K562 (cell line): ENCODE results near the gene CFP. TPM values are rescaled to one million over a fixed set of nuclear protein-coding genes. Genes with fewer than 3 reads are reported as not detected.

ENCODE experiments used
- ATAC-seq: fragments of 200-7000 bp; cut with Tn5 transposase; 3 replicates; pipeline ENCODE4 v1.9.1; 2020; ENCODE audit warnings: moderate library complexity
- BruUV-seq: library from RNA; stranded (reverse); fragments of 400-500 nt; replicated peaks from 2 replicates; lab custom pipeline; 2021; lab: Mats Ljungman, UMichigan
- CTCF ChIA-PET: fragments of 300-600 bp; formaldehyde crosslinking; extraction: SDS; loops from one replicate; lab custom pipeline; 2021; ENCODE audit warnings: low intra/inter-chr PET ratio; lab: Yijun Ruan, JAX
- POLR2A ChIA-PET: fragments of 300-600, 350-650 bp; sonication (Branson Sonifier 250); formaldehyde crosslinking; extraction: SDS; loops from one replicate; lab custom pipeline; 2021; ENCODE audit warnings: antibody characterized with exemption, inconsistent platforms; lab: Yijun Ruan, JAX
- DNase-seq, 4 experiments: peaks; one replicate each; pipeline versions ENCODE4 v3.0.0 to v3.0.0-alpha.2; 2011 to 2018; ENCODE audit warnings: low spot score in 3 of 4, mixed read lengths in 3 of 4; ENCODE audit errors: extremely low read depth in 1 of 4
- FAIRE-seq: peaks from 2 replicates; lab custom pipeline; 2011; peaks lifted over from hg19 to GRCh38; lab: Jason Lieb, UNC
- H2AFZ ChIP-seq: 2 replicates; pipeline ENCODE4 v1.6.0; 2011; ENCODE audit warnings: low read depth, low read length, control low read depth, inconsistent platforms
- H3K27ac ChIP-seq: fragments of 200-600 bp; 3 replicates; pipeline ENCODE4 v1.8.0; 2011; ENCODE audit warnings: low read depth, mild to moderate bottlenecking, control low read depth, inconsistent platforms, low read length, moderate library complexity, mixed read lengths; ENCODE audit errors: extremely low read depth
- H3K27me3 ChIP-seq, 2 experiments: fragments of 300-600 bp in 1 of 2; 2 replicates in 1 of 2; 3 replicates in 1 of 2; pipeline versions ENCODE4 v1.6.0 to v1.8.0; 2011; ENCODE audit warnings: inconsistent platforms in 2 of 2, low read length in 2 of 2, mild to moderate bottlenecking in 1 of 2, mixed read lengths in 1 of 2, moderate library complexity in 1 of 2; ENCODE audit not compliant: control insufficient read depth in 2 of 2, insufficient read depth in 2 of 2
- H3K36me3 ChIP-seq: fragments of 300-600 bp; 3 replicates; pipeline ENCODE4 v1.8.0; 2011; ENCODE audit warnings: mild to moderate bottlenecking, low read length, inconsistent platforms; ENCODE audit not compliant: control insufficient read depth, insufficient read depth
- H3K4me1 ChIP-seq, 2 experiments: fragments of 200-600 bp in 1 of 2; replicated peaks in 1 of 2; 2 replicates in 1 of 2; 3 replicates in 1 of 2; pipeline versions ENCODE4 v1.5.1 to v1.8.0; 2011; ENCODE audit warnings: inconsistent platforms in 2 of 2, low read length in 2 of 2, mild to moderate bottlenecking in 1 of 2, mixed read lengths in 1 of 2, moderate library complexity in 1 of 2; ENCODE audit not compliant: control insufficient read depth in 2 of 2, insufficient read depth in 2 of 2
- H3K4me2 ChIP-seq: 2 replicates; pipeline ENCODE4 v1.6.1; 2011; ENCODE audit warnings: low read length, control low read depth, inconsistent platforms, mixed read lengths; ENCODE audit not compliant: insufficient read depth
- H3K4me3 ChIP-seq: fragments of 200-600 bp; sonication (generic), shearing (Covaris generic); 2 replicates; pipeline ENCODE4 v1.5.1; 2016; ENCODE audit warnings: control low read depth, inconsistent platforms
- H3K79me2 ChIP-seq: fragments of 200-600 bp; 3 replicates; pipeline ENCODE4 v1.8.0; 2011; ENCODE audit warnings: low read length, inconsistent platforms; ENCODE audit not compliant: control insufficient read depth, insufficient read depth
- H3K9ac ChIP-seq, 2 experiments: 2 replicates each; pipeline versions ENCODE4 v1.6.0 to v1.6.1; 2011; ENCODE audit warnings: low read depth in 2 of 2, low read length in 2 of 2, control low read depth in 1 of 2, inconsistent platforms in 1 of 2, mild to moderate bottlenecking in 1 of 2, mixed read lengths in 1 of 2; ENCODE audit not compliant: insufficient read depth in 1 of 2
- H3K9me1 ChIP-seq: one replicate; pipeline ENCODE4 v1.6.0; 2011; ENCODE audit warnings: inconsistent platforms, mild to moderate bottlenecking, low read length, moderate library complexity; ENCODE audit not compliant: control insufficient read depth, insufficient read depth
- H3K9me3 ChIP-seq: replicated peaks from 2 replicates; pipeline ENCODE4 v1.5.1; 2011; ENCODE audit warnings: low read depth, low read length, inconsistent platforms; ENCODE audit not compliant: control insufficient read depth, insufficient read depth
- H4K20me1 ChIP-seq: replicated peaks from 2 replicates; pipeline ENCODE4 v1.6.1; 2011; ENCODE audit warnings: low read length, inconsistent platforms, mixed read lengths; ENCODE audit not compliant: control insufficient read depth, insufficient read depth
- CREM ChIP-seq: IDR thresholded peaks from 2 replicates; pipeline ENCODE4 v1.6.1; 2014; ENCODE audit warnings: antibody characterized with exemption, low read depth
- FOXA3 ChIP-seq, 2 experiments: fragments of 450-650 bp in 1 of 2; sonication (generic) in 1 of 2; formaldehyde crosslinking; IDR thresholded peaks in 1 of 2; conservative IDR thresholded peaks in 1 of 2; 2 replicates each; pipeline versions ENCODE4 v1.4.0 to v1.8.0; 2020 to 2022; ENCODE audit warnings: mild to moderate bottlenecking in 2 of 2, missing genetic modification reagents in 1 of 2
- GTF2A2 ChIP-seq: IDR thresholded peaks from 2 replicates; pipeline ENCODE4 v1.6.1; 2016; ENCODE audit warnings: mild to moderate bottlenecking, missing genetic modification characterization, missing compliant biosample characterization
- HMG20A ChIP-seq: fragments of 450-650 bp; formaldehyde crosslinking; conservative IDR thresholded peaks from 2 replicates; pipeline ENCODE4 v1.4.0; 2020; ENCODE audit warnings: mild to moderate bottlenecking, mixed read lengths
- JUND ChIP-seq, 2 experiments: IDR thresholded peaks; 2 replicates in 1 of 2; 3 replicates in 1 of 2; pipeline ENCODE4 v1.6.1; 2011; ENCODE audit warnings: borderline replicate concordance in 2 of 2, low read depth in 2 of 2, low read length in 2 of 2, improper control_type of control experiment in 1 of 2, missing biosample characterization in 1 of 2, missing genetic modification characterization in 1 of 2, missing genetic modification reagents in 1 of 2
- MAZ ChIP-seq, 2 experiments: fragments of 450-650 bp in 1 of 2; sonication (generic) in 1 of 2; formaldehyde crosslinking; IDR thresholded peaks in 1 of 2; conservative IDR thresholded peaks in 1 of 2; 2 replicates each; pipeline versions ENCODE4 v1.4.0 to v1.5.0; 2020; ENCODE audit warnings: mild to moderate bottlenecking in 1 of 2, missing genetic modification reagents in 1 of 2
- MCM7 ChIP-seq, 2 experiments: fragments of 450-650 bp; IDR thresholded peaks; 2 replicates each; pipeline ENCODE4 v1.6.1; 2016 to 2018
- MEF2D ChIP-seq: conservative IDR thresholded peaks from 2 replicates; pipeline ENCODE4 v1.6.1; 2016; ENCODE audit warnings: low read depth, missing genetic modification characterization, missing compliant biosample characterization
- NCOA6 ChIP-seq: fragments of 450-650 bp; IDR thresholded peaks from 2 replicates; pipeline ENCODE4 v1.6.1; 2017; ENCODE audit warnings: mild to moderate bottlenecking
- SRSF9 ChIP-seq: fragments of 200-400 bp; formaldehyde crosslinking; IDR thresholded peaks from 2 replicates; pipeline ENCODE4 v1.6.1; 2017; ENCODE audit warnings: low read depth, low read length, borderline replicate concordance
- TCF7L2 ChIP-seq: fragments of 150-350 bp; IDR thresholded peaks from 2 replicates; pipeline ENCODE4 v1.6.1; 2016; ENCODE audit warnings: low read depth, mild to moderate bottlenecking, low read length, moderate library complexity
- ZNF561 ChIP-seq: fragments of 450-650 bp; formaldehyde crosslinking; conservative IDR thresholded peaks from 2 replicates; pipeline ENCODE4 v1.4.0; 2020; ENCODE audit warnings: mild to moderate bottlenecking, moderate library complexity
- ZNF696 ChIP-seq: fragments of 250-450 bp; sonication (Bioruptor Pico); conservative IDR thresholded peaks from 2 replicates; pipeline ENCODE4 v1.4.0; 2020; ENCODE audit warnings: mild to moderate bottlenecking, moderate library complexity
- WGBS: fragments of 100-300 bp; shearing (Covaris generic); methylation state at CpG from one replicate; pipeline ENCODE4 v1.1.6; 2016; ENCODE audit warnings: low coverage, mixed read lengths; ENCODE audit not compliant: insufficient coverage; ENCODE audit errors: missing lambda C conversion rate; 5-methylcytosine and 5-hydroxymethylcytosine counted together
- in situ Hi-C: fragments of 300-500 bp; cut with MboI; formaldehyde crosslinking; loops from 4 replicates; pipeline ENCODE4 v1.15.0; 2018; ENCODE audit warnings: inconsistent platforms, mixed read lengths
- intact Hi-C: fragments of 100-400 bp; cut with micrococcal nuclease; formaldehyde crosslinking; loops from 2 replicates; pipeline ENCODE4 v1.14.2; 2022
- polyA plus RNA-seq, 8 experiments: library from polyadenylated mRNA; depleted of rRNA in 4 of 8; stranded (reverse) in 5 of 8; unstranded in 3 of 8; fragments of >200 nt; fragmentation: Nextera tagmentation in 2 of 8; fragmentation: Illumina TruSeq in 1 of 8; extraction: Ambion mirVana in 2 of 8; extraction: Trizol in 1 of 8; gene quantifications; 2 replicates each; pipeline versions ENCODE4 v1.2.1 to v1.2.3, GENCODE V29; 2011 to 2014; ENCODE audit warnings: inconsistent platforms in 1 of 8, missing spikeins in 1 of 8
- total RNA-seq, 7 experiments: library from RNA; depleted of rRNA in 6 of 7; stranded (reverse); fragments of >200 nt in 6 of 7; fragmentation: Illumina TruSeq in 2 of 7; extraction: Trizol in 2 of 7; gene quantifications; 2 replicates each; pipeline versions ENCODE4 v1.2.1 to v1.2.3, GENCODE V29; 2011 to 2021; ENCODE audit warnings: low replicate concordance in 1 of 7
- TF ChIP-seq, protein P1 (sequence below): fragments of 450-650 bp; IDR thresholded peaks from 2 replicates; pipeline ENCODE4 v1.7.0; 2016; ENCODE audit warnings: borderline replicate concordance
- TF ChIP-seq, protein P2 (sequence below), 2 experiments: fragments of 450-650 bp; conservative IDR thresholded peaks; 2 replicates each; pipeline ENCODE4 v1.6.1; 2017; ENCODE audit warnings: mild to moderate bottlenecking in 2 of 2, moderate library complexity in 2 of 2
- TF ChIP-seq, protein P3 (sequence below): sonication (generic); formaldehyde crosslinking; IDR thresholded peaks from 2 replicates; pipeline ENCODE4 v1.8.1; 2022; ENCODE audit warnings: missing genetic modification reagents

CFP gene
- total and polyA plus RNA-seq, 9 of the 15 experiments (the other 6 are each of a cell fraction or from before 2014, with no cell fraction given), result 0.18 to 2.0 (median 0.55) TPM

DNA sequence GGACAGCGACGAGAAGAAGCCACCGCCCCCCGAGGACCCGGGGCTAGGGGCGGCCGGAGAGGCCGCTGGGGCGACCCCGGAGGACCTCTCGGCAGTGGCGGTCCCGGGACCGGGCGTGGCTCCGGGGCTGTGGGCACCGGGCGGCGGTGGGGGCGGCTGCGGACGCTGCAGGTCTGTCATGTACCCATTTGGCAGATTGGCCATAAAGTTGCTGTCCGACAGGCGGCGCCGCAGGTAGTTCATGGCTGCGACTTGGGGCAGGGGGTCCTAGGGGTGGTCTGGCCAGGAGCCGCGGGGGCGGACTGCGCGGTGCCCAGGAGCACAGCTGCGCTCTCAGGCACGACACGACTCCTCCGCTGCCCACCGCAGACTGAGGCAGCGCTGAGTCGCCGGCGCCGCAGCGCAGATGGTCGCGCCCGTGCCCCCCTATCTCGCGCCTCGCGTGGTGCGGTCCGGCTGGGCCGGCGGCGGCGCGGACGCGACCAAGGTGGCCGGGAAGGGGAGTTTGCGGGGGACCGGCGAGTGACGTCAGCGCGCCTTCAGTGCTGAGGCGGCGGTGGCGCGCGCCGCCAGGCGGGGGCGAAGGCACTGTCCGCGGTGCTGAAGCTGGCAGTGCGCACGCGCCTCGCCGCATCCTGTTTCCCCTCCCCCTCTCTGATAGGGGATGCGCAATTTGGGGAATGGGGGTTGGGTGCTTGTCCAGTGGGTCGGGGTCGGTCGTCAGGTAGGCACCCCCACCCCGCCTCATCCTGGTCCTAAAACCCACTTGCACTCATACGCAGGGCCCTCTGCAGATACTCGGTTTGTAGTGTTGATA lies 10.0 kb downstream of the CFP start, which contains the start of gene SYN1:
Gene SYN1, minus strand, starts transcription at position 372 of the 817 bp plus-strand sequence. Its CDS starts 129 bp downstream, at position 243.
- peak within 1 kb of the TSS; percentile 74 for H3K4me2 ChIP-seq
- CTCF ChIA-PET, result interaction anchor here (0.5 kb wide), 1 partner anchor 132 kb away, joined by 4 read pairs; no protein-coding TSS in a partner anchor
- no peaks in the 10 kb centered on the region for H3K9me1 ChIP-seq
- H4K20me1 ChIP-seq, result no peaks in the 10 kb centered on the region
- no peak within 1 kb of the TSS for H3K27ac ChIP-seq
- H3K36me3 ChIP-seq, result no peaks in the 10 kb centered on the region
- no peaks in the 10 kb centered on the region for H3K79me2 ChIP-seq
- no TSS peak for BruUV-seq
- peak; percentile 60 for FAIRE-seq
- H3K9me3 ChIP-seq, result no peaks in the 10 kb centered on the region
- DNase-seq, result peak; percentile 91 to 96 (median 94)
- ATAC-seq, result peak; percentile 96
- POLR2A ChIA-PET, result no interaction called here
- in situ Hi-C loops, result no loop called here
- intact Hi-C loops, result loop anchor here (5.0 kb wide), 1 partner anchor 37 kb away; the partner anchor contains the start of gene TIMP1
- H3K27me3 ChIP-seq, result peaks cover 0 to 22% of the 10 kb centered on the region in 2 experiments; a peak in 3 of 5 replicates
- H3K9ac ChIP-seq, result peak within 1 kb of the TSS in 1 of 2 experiments; percentile 89; a peak in 2 of 4 replicates
- 0 out of 2 replicates have a peak within 1 kb of the TSS, but pooled peaks have one; percentile 63 for H2AFZ ChIP-seq
- 5% methylated on average over 25 of the region's 88 CpGs for WGBS
- peaks cover 0 to 22% of the 10 kb centered on the region in 2 experiments; a peak in 2 of 5 replicates for H3K4me1 ChIP-seq
- peak within 1 kb of the TSS; percentile 43 for H3K4me3 ChIP-seq
- TF ChIP-seq HMG20A (CRISPR knock-in tag) (no peak), TCF7L2 (peak; percentile 96), GTF2A2 (no peak), FOXA3 (CRISPR knock-in tag; conservative IDR thresholded peaks at IDR 0.05 in 1 of 2, IDR thresholded peaks at IDR 0.05 in 1 of 2) (peak in 1 of 2 experiments; percentile 49; a peak in 1 of 4 replicates), JUND (IDR thresholded peaks at IDR 0.05; ENCODE audit: borderline replicate concordance, low read depth, low read length) (peak; percentile 99), JUND (tag; IDR thresholded peaks at IDR 0.05; ENCODE audit: borderline replicate concordance, low read depth, low read length) (peak; percentile 89; the same call in 1 of the 3 replicates), ZNF696 (CRISPR knock-in tag) (no peak), SRSF9 (no peak), MCM7 (IDR thresholded peaks at IDR 0.05) (no peak), CREM (peak; percentile 98), MEF2D (no peak), ZNF561 (CRISPR knock-in tag) (no peak), MAZ (CRISPR knock-in tag; conservative IDR thresholded peaks at IDR 0.05 in 1 of 2, IDR thresholded peaks at IDR 0.05 in 1 of 2) (peak; percentile 82 to 87), NCOA6 (peak; percentile 70)
- TF ChIP-seq, protein P1, sequence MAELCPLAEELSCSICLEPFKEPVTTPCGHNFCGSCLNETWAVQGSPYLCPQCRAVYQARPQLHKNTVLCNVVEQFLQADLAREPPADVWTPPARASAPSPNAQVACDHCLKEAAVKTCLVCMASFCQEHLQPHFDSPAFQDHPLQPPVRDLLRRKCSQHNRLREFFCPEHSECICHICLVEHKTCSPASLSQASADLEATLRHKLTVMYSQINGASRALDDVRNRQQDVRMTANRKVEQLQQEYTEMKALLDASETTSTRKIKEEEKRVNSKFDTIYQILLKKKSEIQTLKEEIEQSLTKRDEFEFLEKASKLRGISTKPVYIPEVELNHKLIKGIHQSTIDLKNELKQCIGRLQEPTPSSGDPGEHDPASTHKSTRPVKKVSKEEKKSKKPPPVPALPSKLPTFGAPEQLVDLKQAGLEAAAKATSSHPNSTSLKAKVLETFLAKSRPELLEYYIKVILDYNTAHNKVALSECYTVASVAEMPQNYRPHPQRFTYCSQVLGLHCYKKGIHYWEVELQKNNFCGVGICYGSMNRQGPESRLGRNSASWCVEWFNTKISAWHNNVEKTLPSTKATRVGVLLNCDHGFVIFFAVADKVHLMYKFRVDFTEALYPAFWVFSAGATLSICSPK, result no peak
- TF ChIP-seq, protein P2, sequence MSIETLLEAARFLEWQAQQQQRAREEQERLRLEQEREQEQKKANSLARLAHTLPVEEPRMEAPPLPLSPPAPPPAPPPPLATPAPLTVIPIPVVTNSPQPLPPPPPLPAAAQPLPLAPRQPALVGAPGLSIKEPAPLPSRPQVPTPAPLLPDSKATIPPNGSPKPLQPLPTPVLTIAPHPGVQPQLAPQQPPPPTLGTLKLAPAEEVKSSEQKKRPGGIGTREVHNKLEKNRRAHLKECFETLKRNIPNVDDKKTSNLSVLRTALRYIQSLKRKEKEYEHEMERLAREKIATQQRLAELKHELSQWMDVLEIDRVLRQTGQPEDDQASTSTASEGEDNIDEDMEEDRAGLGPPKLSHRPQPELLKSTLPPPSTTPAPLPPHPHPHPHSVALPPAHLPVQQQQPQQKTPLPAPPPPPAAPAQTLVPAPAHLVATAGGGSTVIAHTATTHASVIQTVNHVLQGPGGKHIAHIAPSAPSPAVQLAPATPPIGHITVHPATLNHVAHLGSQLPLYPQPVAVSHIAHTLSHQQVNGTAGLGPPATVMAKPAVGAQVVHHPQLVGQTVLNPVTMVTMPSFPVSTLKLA (conservative IDR thresholded peaks at IDR 0.05), result peak; percentile 50 to 86; a peak in 3 of 4 replicates
- TF ChIP-seq, protein P3, sequence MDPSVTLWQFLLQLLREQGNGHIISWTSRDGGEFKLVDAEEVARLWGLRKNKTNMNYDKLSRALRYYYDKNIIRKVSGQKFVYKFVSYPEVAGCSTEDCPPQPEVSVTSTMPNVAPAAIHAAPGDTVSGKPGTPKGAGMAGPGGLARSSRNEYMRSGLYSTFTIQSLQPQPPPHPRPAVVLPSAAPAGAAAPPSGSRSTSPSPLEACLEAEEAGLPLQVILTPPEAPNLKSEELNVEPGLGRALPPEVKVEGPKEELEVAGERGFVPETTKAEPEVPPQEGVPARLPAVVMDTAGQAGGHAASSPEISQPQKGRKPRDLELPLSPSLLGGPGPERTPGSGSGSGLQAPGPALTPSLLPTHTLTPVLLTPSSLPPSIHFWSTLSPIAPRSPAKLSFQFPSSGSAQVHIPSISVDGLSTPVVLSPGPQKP (CRISPR knock-in tag), result no peak
